K562 (cell line): ENCODE measurements around the gene BAHD1. TPM values are rescaled to one million over a fixed set of nuclear protein-coding genes. Genes with fewer than 3 reads are reported as not detected.

Experiments
- ILF3 ChIP-seq: fragments of 450-650 bp; IDR thresholded peaks from 2 replicates; pipeline ENCODE4 v1.6.1; 2018; ENCODE audit warnings: antibody characterized with exemption, mild to moderate bottlenecking, moderate library complexity, borderline replicate concordance
- MGA ChIP-seq: fragments of 450-650 bp; IDR thresholded peaks from 2 replicates; pipeline ENCODE4 v1.6.1; 2016; ENCODE audit warnings: mild to moderate bottlenecking, moderate library complexity
- NCOA6 ChIP-seq: fragments of 450-650 bp; IDR thresholded peaks from 2 replicates; pipeline ENCODE4 v1.6.1; 2017; ENCODE audit warnings: mild to moderate bottlenecking
- PCBP2 ChIP-seq: fragments of 200-400 bp; formaldehyde crosslinking; IDR thresholded peaks from 2 replicates; pipeline ENCODE4 v1.6.1; 2018; ENCODE audit warnings: low read length, low read depth, mild to moderate bottlenecking, moderate library complexity; ENCODE audit not compliant: poor library complexity, severe bottlenecking
- TRIM24 ChIP-seq, 2 experiments: fragments of 450-650 bp; IDR thresholded peaks; 2 replicates each; pipeline ENCODE4 v1.6.1; 2016
- ZEB2 ChIP-seq: fragments of 450-650 bp; IDR thresholded peaks from 2 replicates; pipeline ENCODE4 v1.6.1; 2016
- ZNF407 ChIP-seq: fragments of 450-650 bp; IDR thresholded peaks from 2 replicates; pipeline ENCODE4 v1.6.1; 2016; ENCODE audit warnings: low read depth
- ZNF507 ChIP-seq: conservative IDR thresholded peaks from 2 replicates; pipeline ENCODE4 v1.6.1; 2017; ENCODE audit warnings: missing genetic modification characterization, missing compliant biosample characterization
- polyA plus RNA-seq, 8 experiments: library from polyadenylated mRNA; depleted of rRNA in 4 of 8; stranded (reverse) in 5 of 8; unstranded in 3 of 8; fragments of >200 nt; fragmentation: Nextera tagmentation in 2 of 8; fragmentation: Illumina TruSeq in 1 of 8; extraction: Ambion mirVana in 2 of 8; extraction: Trizol in 1 of 8; gene quantifications; 2 replicates each; pipeline versions ENCODE4 v1.2.1 to v1.2.3, GENCODE V29; 2011 to 2014; ENCODE audit warnings: inconsistent platforms in 1 of 8, missing spikeins in 1 of 8
- total RNA-seq, 7 experiments: library from RNA; depleted of rRNA in 6 of 7; stranded (reverse); fragments of >200 nt in 6 of 7; fragmentation: Illumina TruSeq in 2 of 7; extraction: Trizol in 2 of 7; gene quantifications; 2 replicates each; pipeline versions ENCODE4 v1.2.1 to v1.2.3, GENCODE V29; 2011 to 2021; ENCODE audit warnings: low replicate concordance in 1 of 7

The BAHD1 gene
- total and polyA plus RNA-seq, 9 of the 15 experiments (the other 6 are each of a cell fraction or from before 2014, with no cell fraction given), result 0.55 to 38.5 (median 11.5) TPM

GRCh38 chr15:40440743-40441564, at the start of gene BAHD1 (continued):
- peak; percentile 78 for TF ChIP-seq MGA
- no peak for TF ChIP-seq ILF3
- no peak for TF ChIP-seq ZEB2
- TF ChIP-seq ZNF407, result no peak
- no peak for TF ChIP-seq ZNF507 (tag)
- TF ChIP-seq TRIM24 (IDR thresholded peaks at IDR 0.05), result no peak
- TF ChIP-seq NCOA6, result peak; percentile 47; the same call in 1 of the 2 replicates
- no peak for TF ChIP-seq PCBP2
